Measurements from ENCODE around the gene FYB2.

The FYB2 gene

DNA sequence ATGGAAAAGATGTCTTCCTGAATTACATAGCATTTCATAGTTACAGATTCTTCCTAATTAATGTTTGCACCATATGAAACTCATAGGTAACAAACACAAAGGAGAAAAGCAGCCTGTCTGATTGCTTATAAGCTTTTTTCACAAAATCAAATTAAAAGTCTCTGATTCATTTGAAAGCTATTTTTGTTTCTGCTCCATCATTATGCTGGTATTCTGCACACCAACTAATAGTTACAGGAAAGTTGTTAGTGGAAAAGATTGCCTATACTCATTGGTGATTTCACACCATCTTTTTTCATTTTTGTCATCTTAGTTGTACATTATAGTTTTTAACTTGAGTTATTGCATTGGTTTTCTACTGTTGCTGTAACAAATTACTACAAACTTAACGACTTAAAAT lies 104.0 kb downstream of the FYB2 start:
- DNase-seq (ENCODE audit: low read depth, low spot score), result no peak

DNA sequence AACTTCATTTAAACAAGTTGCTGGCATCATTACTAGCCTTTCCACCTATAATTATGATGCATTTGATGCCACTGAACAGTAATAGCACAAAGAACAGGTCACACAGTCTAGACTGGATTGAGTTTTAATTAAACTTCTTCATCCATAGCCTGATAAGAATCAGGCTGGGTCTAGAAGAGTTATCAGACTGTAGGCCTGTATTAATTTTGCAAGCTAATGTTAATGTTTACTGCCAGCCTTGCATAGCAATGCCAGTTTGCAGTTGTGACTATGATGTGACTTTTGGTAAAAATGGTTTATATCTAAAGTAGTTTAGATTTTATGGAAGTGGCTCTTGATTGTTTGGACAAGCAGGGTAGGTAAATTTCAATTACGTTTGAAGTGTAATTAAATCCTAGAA lies 106.1 kb downstream of the FYB2 start:
- no peak for DNase-seq (ENCODE audit: low read depth, low spot score)

DNA sequence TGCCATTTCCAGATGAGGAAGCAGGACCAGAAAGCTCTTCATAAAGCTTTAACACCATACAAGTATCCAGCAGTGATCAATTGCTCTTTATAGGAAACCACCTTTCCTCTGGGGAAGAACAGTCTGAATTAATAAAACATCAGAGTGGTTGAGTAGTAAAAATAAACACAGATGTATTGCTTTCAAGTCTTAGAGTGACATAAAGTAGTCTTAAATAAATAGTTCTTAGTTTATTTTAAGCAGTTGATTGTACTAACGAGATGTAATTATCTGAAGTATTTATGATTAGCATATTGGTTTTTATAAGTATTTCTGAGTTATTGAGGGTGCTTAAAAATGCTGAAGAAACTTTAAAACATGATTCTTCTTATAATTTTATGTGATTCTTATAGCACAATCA lies 107.1 kb downstream of the FYB2 start:
- no peak for DNase-seq (ENCODE audit: low read depth, low spot score)

DNA sequence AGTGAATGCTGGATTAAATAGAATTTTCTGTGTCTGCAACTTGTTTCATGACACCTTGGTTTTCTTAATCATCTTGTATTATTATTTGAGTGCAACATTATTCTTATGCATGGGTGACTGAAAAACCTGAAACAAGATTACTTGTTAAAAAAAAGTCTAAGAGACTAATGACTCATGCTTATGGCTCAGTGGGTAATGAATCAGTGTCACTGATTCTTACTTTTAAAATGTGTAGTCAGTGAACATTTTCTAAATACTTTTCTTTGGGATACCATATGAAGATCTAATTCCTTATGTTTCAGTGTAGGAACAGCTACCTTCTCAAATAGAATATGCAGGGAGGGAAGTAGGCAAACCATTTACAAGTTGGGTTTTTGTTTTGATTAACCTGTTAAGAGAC lies 108.6 kb downstream of the FYB2 start:
- no peak for DNase-seq (ENCODE audit: low read depth, low spot score)

DNA sequence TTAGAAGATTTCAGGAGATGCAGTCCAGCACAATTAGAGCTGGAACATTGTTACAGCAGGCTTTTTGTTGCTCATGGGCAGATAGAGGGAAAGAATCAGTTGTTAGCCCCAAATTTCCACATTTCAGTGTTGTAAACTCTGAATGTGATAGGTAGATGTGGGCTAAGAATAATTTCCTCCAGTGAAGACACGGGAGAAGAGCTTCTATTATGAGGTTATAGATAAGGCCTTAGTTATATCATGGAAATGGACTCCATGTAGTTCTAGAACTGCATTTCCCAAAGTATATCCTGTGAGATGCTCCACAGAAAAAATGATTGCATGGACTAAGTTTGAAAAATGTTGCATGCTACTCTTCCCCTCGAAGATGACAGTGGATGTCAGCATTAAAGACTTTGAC lies 109.2 kb downstream of the FYB2 start:
- DNase-seq (ENCODE audit: low read depth, low spot score), result no peak

DNA sequence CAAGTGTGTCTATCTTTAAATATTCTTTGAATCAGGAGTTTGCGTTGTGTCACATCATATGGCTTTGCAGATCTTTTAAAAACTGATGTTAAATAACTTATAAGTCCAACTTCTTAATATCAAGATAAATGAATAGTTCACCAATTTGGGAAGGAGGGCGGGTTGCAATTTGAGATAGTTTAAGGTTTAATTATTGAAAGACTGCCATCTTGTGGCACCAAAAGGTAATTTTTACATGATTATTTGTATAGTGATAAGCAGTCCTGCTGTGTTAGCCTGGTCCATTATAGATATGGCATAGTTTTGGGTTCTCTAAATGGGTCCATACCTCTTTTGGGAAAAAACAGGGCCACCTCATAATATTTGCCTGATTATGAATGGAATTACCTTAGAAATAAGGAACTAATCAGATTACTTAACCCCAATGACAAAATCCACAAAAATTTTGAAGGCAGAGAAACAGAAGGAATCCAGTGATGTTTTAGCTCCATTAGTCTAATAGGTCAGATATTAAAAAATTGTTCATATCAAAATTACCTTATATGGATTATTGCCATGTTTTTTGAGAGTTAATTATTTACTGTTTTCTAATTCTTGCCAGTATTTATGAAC lies 109.8 kb downstream of the FYB2 start:
- DNase-seq (ENCODE audit: low read depth, low spot score), result peak; percentile 56

DNA sequence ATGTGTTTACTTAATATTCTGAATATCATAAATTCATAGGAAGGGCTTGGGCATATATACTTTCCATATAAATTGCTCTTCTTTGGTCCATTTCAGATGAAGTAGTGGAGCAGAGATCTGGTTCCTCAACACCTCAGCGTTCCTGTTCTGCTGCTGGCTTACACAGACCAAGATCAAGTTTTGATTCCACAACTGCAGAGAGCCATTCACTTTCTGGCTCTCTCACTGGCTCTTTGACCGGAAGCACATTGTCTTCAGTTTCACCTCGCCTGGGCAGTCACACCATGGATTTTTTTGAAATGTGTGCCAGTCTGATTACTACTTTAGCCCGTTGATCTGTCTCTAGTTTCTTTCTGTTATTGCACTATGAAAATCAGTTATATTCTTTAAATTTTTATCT lies 111.8 kb downstream of the FYB2 start:
- no peak for DNase-seq (ENCODE audit: low read depth, low spot score)

DNA sequence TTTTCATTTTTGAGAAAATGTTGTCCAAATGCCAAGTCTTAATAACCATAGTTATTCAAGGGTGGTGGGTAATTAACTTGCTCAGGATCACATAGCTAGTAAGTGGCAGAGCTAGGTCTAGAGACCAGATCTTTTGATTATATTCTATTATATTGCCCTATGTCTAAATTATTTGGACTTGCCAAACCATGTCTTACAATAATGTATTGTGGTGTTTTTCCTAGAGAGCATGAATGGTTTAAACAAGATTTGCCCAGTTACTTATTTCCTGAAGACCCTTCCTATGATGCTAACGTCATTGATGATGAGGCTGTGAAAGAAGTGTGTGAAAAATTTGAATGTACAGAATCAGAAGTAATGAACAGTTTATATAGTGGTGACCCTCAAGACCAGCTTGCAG lies 115.5 kb downstream of the FYB2 start:
- DNase-seq (ENCODE audit: low read depth, low spot score), result no peak

DNA sequence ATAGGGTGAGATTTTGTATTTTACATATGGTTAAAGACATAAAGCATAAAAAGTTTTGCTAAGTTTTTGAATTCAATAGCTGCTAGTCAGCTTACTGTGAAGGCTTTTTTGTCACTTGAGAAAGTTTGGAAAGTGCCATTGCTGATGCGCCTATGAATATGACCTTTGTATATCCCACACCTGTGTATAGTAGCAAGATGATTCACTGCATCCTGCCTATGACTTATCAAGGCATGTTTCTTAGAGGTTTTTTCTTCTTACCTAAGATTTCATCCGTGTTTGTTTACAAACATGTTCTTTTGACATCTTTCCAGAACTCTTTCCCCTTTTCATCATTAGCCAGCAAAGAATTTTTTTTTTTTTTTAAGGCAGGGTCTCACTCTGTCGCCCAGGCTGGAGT lies 122.5 kb downstream of the FYB2 start:
- DNase-seq (ENCODE audit: low read depth, low spot score), result no peak

DNA sequence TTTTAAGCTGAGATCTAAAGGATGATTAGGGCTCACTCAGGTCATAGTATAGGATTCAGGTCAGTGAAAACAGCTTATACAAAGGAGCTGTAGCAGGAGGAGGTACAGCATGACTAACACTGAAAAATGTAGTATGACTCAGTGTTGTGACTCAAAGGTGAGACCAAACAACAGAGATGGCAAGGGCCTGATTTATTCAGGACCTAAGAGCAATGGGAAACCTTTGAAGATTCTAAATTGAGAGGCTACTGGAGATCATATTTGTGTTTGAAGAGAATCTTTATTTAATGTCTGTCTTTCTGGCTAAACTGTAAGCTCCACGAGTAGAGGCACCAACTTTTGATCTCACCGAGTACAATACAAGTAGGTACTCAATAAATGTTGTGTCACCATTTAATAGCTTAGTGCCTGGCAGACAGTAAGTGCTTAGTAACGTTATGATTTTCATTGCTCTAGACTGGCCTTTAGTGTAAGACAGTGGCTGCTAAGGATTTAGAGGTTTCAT lies 130.6 kb downstream of the FYB2 start:
- DNase-seq (ENCODE audit: low read depth, low spot score), result no peak

DNA sequence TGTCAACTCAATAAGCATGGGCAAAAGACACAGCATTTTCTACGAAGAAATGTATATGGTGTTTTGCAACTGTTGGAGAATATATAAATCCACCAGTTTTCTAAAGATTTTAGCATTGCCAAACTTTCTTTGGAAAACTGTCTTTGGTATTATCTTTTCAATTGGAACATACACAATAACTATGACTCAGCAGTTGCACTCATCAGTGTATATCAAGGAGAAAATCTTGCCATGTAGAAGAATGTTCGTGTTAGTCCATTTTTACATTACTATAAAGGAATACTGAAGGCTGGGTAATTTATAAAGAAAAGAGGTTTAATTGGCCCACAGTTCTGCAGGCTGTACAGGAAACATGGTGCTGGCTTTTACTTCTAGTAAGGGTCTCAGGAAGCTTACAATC lies 133.0 kb downstream of the FYB2 start:
- no peak for DNase-seq (ENCODE audit: low read depth, low spot score)

DNA sequence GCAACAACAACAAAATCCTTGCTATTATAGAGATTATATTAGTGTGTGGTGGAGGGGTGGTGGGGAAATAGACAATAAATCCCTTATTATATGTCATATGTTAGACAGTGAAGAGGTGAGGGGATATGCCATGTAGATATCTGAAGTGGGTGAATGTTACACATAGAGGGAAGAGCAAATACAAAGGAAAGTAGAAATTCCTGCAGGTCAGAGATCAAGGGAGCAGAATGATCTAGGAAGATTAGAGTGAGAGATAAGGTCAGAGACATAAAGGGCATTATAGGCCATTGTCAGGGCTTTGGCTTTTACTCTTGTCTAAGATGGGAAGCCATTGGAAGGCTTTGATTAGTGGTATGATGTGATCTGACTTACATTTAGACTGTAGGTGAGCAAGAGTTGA lies 135.6 kb downstream of the FYB2 start:
- no peak for DNase-seq (ENCODE audit: low read depth, low spot score)

DNA sequence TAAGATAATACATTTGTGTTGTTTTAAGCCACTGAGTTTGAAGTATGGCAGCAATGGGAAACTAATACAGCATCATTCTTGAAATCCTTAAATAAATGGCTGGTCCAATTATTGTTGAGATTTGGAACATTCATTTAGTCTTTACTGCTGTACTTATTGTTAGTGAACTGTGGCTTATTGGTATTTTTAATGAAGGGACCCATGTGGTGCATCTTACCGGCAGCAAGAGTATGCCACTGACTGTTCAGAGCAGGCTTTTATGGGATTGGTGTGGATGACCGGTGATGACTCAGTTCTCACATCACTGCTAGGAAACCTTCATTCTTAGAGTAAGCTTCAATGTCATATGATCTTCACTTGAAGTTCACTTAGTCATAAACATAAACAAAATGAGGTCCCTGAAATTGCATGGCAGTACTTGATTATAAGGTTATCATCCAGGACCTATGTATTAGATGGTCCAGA lies 142.6 kb downstream of the FYB2 start:
- peak; percentile 36 for DNase-seq (ENCODE audit: low read depth, low spot score)

DNA sequence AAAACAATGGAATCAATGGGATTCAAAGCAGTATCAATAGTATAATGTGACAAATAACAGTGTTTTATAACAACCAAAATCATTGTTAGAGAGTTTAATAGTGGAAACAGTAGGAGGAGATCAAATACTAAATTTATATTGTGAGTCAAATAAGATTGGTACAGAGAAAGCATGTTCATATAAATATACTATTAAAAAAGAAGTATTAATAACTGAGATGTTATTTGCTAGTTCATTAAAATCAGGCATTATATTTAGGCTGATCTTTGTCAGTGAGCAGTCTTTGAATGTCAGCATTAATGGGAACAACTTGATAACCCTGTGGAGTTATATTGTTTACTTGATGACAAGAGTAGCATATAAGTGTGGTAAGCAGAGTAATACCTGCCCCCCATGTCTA lies 143.4 kb downstream of the FYB2 start:
- no peak for DNase-seq (ENCODE audit: low read depth, low spot score)

DNA sequence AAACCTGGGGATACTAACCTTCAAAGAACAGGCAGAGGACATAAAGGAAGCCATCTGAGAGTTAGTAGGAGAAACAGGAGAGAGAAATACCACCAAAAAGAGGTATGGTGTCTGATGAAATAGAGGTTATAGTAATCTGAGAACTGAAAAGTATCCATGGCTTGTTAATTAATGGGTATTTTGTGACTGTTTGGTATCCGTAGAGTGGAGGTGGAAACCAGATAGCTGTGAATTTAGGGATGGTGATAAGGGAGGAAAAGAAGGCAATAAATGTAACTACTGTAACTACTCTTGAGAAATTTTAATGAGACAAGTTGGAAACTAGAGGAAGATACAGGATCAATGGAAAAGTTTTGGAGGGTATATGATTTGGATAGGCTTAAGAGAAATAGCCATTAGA lies 146.6 kb downstream of the FYB2 start:
- DNase-seq (ENCODE audit: low read depth, low spot score), result no peak

DNA sequence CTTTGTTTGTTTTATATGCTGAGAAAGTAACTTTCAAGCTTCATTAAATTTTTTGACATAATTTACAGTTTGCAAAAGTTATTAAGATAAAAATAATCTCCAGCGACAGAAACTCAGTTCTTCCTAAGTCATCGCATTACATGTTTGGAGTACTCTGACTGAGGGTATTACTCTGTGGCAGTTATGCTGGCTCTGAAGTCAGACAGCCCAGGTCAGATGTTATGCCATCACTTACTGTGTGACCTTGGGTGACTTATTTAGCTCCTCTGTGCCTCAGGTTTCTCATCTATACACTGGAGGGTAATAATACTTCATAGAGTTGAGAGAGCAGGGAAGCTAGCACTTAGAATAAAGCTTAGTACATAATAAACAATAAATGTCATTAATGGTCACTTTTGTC lies 147.7 kb downstream of the FYB2 start:
- no peak for DNase-seq (ENCODE audit: low read depth, low spot score)

DNA sequence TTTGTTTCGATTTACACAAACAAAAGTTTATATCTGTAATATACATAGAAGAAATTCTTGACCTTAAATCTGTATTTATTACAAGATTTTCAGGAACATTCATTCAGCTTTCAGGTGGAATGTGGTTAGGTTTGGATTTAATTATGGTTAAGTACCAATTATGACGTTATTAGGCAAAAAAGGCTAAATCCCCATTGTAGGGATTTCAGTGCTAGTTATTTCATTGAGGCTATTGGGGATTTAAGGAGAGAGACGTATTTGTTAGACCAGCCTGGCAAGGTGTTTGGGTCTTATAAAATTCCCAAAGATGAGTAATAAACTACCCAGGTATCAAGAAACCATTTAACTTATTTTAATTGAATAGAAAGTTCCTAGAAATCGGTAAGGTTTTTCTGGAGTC lies 148.1 kb downstream of the FYB2 start:
- no peak for DNase-seq (ENCODE audit: low read depth, low spot score)

DNA sequence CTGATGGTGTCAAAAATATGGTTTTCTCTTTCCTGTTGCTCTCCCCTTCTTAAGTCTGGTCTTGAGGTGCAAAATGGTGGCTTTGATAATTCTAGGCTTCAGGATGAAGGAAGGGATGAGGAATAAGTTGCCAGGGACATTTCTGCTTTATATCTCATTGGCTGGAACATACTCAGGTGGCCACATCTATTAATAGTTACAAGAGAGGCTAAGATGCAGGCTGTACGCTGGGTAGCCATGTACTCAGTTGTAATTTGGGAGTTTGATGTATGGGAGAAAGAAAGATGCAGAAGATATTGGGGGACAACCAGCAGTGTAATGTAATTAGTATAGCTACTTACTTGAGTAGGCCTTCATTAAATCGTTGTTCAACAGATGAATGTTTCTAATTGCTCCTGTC lies 148.9 kb downstream of the FYB2 start:
- DNase-seq (ENCODE audit: low read depth, low spot score), result no peak
